ENCODE measurements around the gene MAGEB1.

The MAGEB1 gene, protein sequence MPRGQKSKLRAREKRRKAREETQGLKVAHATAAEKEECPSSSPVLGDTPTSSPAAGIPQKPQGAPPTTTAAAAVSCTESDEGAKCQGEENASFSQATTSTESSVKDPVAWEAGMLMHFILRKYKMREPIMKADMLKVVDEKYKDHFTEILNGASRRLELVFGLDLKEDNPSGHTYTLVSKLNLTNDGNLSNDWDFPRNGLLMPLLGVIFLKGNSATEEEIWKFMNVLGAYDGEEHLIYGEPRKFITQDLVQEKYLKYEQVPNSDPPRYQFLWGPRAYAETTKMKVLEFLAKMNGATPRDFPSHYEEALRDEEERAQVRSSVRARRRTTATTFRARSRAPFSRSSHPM

GRCh38 chrX:30246769-30247489 is at the start of gene MAGEB1:
Gene MAGEB1, plus strand, starts transcription at chrX:30247146. Its CDS starts 3,348 bp downstream, at chrX:30250494.
- no peak for DNase-seq

DNA sequence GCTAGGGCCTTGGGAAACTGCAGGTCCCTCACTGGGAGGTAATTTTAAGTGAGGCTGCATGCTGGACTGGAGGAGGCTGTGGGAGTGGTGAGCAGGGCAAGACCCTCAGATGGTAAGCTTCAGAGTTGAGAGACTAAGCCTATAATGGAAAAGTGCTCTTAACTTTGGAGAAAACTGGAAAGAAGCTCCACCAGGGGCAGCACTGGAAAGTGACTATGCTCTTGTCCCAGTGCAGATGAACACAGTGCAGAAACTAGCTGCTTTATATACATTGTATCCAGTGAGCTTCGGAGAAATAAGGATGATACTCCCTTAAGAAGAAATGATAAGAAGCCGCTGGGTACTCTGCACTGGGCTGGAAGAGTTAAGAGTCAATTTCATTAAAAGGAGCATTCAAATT is 34.8 kb upstream of the MAGEB1 start:
- DNase-seq = no peak

DNA sequence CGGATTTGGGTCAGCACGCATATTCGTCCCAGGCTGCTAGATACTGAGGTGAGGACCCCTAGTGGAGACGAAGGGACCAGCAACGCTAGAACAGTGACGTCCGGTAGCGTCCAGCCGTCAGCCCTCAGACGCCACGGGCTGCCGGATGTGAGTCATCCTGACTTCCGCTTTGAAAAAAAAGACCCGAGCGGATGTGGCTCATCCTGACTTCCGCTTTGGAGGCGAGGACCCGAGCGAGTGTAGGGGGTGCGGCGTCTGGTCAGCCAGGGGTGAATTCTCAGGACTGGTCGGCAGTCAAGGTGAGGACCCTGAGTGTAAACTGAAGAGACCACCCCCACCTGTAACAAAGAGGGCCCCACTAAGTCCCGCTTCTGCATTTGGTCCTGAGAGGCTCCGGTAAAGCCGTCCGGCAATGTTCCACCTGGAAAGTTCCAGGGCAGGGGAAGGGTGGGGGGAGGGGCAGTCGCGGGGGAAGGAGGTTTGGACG is 31.5 kb upstream of the MAGEB1 start, which contains the start of gene MAGEB2:
MAGEB2 (plus strand) TSS at position 207 of the 487 bp plus-strand sequence. CDS start 3,018 bp downstream, outside the sequence.
- DNase-seq = no peak

DNA sequence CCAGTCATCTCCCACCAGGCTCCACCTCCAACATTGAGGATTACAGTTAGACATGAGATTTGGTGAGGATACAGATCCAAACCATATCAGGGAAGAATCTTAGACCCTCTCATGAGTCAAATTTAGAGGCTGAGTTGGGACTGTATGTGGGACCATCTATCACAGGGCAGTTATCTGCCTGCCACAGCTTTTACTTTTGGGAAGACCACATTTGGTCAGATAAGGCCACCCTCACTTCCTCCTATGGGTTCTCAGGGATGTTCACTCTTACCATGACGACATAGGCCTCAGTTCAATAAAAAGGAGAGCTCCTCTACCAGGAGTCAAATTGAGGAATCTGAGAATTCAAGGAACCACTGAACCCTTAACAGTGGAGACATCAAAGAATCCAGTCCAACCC is 29.5 kb upstream of the MAGEB1 start:
- DNase-seq = no peak

- no peak for DNase-seq
Measured at GRCh38 chrX:30219372-30219771, 27.6 kb upstream of the MAGEB1 start.

DNA sequence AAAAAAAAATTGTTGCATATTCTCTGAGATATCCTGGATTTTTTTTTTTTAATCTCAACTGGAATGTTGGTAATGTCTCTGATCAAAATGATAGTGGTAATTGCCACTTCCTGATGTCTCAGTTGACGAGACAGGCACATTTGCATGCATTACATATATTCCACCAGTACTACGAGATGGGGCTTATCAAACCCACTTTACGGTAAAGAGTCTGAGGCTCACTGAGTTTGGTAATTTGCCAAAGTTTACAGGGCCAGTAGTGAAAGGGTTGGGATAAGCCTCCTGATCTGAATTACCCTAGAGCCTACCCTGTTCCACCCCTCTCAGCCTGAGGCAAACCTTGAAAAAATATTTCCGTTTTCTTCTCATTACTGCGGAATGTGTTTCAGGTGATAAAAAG is 26.3 kb upstream of the MAGEB1 start:
- DNase-seq = no peak

DNA sequence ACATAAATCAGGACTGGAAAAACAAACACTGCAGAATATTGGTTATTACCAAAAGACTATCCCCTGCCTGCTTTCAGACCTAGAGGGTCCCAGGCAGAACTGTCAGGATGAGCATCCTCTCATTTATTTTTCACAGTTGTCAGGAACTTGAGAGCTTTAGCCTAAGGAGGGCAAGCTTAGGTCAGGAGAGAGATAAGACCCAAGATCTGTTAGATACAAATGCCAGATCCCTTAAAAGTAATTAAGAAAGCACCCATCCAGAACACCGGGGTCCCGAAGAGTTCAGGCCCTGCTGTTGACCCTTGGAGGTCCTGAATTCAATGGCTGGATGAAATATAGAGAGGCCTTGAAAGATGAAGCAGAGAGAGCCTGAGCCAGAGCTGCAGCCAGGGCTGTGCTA is 22.4 kb upstream of the MAGEB1 start:
- no peak for DNase-seq

DNA sequence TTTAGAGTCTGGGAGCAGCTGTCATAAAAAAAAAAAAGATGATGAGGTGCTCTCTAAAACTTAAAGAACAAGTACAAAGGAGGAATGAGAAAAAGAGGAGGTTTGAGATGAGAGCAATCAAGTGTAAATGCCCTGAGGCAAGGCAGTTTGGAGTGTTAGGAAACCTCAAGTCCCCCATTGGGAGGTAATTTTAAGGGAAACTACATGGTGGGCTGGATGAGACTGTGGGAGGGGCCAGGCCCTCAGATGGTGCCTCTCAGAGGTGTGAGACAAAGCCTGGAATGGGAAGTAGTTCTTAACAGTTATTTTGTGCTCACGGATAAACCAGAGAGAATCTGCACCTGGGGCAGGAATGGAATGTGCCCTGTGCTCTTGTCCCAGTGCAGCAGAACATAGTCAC is 18.4 kb upstream of the MAGEB1 start:
- DNase-seq = no peak

- no peak for DNase-seq
Measured at GRCh38 chrX:30230395-30230794, 16.6 kb upstream of the MAGEB1 start, which contains the start of gene MAGEB3. Gene MAGEB3, plus strand, starts transcription at chrX:30230657. Its CDS starts 5,268 bp downstream, at chrX:30235925.

- DNase-seq = no peak
Measured at GRCh38 chrX:30241724-30242415, 5.1 kb upstream of the MAGEB1 start, which contains the start of gene MAGEB4. Gene MAGEB4, plus strand, starts transcription at chrX:30242000. Its CDS starts 136 bp downstream, at chrX:30242136.

GRCh38 chrX:30248854-30249253 is 1.9 kb downstream of the MAGEB1 start:
- no peak for DNase-seq

DNA sequence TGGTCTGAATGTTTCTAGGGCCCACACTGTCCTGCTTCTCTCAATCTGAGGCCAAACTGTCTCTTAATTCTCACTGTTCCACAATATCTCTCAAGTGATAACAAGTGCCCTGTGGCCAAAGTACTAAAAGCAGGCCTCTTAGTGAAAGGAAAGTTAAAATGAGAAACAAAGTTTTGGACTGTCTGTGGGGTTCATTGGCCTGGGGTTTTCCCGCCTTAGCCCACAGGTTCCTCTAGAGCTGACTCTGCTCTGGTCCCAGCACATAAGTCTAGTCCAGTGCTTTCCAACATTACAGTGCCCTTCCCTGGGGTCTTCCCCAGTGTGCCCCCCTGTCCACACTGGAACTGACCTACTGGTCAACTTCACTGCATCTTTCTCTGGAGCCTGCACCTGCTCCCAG is 6.3 kb downstream of the MAGEB1 start:
- DNase-seq = no peak

DNA sequence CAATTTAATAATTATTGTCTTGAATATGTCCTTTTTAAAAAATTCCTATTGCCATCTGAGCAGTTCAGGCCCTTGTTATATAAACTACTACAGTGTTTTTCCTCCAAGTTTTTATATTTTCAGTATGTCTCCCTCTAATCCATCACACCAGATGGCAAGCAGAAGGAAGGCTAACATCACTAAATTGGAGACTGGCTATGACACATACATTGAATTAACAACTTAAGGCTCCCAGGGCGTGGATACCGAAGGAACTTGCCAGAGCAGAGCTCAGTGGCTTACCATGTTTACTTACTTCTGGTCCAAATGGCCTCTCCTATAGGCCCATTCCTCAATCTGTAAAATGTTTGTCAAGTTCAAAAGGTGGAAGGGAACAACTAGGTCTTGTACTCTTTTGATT is 13.0 kb downstream of the MAGEB1 start:
- DNase-seq = no peak

GRCh38 chrX:30261012-30261411 is 14.1 kb downstream of the MAGEB1 start:
- DNase-seq = no peak

DNA sequence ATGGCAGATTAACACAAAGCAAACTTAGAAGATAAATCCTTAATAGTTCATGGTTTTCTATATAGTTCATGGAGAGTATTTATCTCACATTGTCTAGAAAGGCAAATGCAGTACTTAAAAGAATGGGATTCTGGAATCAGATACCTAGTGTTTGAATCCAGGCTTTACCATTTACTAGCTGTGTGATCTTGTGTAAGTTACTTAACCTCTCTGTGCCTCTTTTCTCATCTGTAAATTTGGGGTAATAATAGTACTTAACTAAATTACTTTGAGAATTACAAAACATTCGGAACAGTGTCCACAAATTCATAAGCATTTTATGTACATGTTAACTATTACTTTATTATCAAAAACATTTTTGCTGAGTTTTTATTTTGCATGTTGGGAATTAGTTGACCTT is 15.8 kb downstream of the MAGEB1 start:
- no peak for DNase-seq

GRCh38 chrX:30270639-30271038 is 23.7 kb downstream of the MAGEB1 start:
- DNase-seq = no peak

DNA sequence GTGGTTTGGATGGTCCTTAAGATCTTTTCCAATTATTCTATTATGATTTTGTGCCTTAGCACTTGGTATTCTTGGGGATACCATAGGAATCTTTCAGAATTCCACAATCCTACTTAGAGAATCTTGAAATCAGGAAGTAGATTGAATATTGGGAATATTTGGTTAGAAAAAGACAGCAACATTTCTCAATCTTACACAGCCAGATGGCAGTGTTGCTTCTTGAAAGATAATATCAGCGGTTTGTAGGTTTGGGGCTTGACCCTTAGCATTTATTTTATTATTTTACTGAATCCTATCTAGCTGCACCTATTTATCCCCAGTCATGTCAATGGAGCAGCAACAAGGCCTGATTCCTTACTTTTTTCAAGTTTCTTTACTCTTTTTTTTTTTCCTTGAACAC is 28.6 kb downstream of the MAGEB1 start:
- DNase-seq = no peak

DNA sequence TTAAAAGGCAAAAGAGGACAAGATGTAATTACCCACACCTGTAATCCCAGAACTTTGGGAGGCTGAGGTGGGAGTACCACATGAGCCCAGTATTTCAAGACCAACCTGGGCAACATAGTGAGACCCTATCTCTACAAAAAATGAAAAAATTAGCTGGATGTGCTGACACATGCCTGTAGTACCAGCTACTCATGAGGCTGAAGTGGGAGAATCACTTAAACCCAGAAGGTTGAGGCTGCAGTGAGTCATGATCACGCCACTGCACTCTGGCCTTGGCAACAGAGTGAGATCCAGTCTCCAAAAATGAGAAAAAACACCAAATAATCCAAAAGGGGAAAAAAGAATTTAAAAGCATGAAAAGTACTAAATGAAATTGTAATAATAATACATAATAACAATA is 31.4 kb downstream of the MAGEB1 start:
- DNase-seq = no peak

DNA sequence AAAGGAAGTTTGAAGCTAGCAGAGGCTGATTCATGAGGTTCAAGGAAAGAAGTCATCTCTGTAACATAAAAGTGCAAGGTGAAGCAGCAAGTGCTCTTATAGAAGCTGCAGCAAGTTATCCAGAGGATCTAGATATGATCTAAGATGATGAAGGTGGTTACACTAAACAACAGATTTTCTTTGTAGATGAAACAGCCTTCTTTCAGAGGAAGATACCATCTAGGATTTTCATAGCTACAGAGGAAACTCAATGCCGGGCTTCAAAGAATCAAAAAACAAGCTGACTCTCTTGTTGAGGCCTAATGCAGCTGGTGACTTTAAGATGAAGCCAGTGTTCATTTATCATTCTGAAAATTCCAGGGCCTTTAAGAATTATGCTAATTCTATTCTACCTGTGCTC is 33.5 kb downstream of the MAGEB1 start:
- no peak for DNase-seq

GRCh38 chrX:30282527-30282926 is 35.6 kb downstream of the MAGEB1 start:
- no peak for DNase-seq

- DNase-seq = no peak
Measured at GRCh38 chrX:30283456-30284200, 36.7 kb downstream of the MAGEB1 start.

GRCh38 chrX:30296408-30297254 is 49.7 kb downstream of the MAGEB1 start:
- DNase-seq = no peak
